NCI-H146 (cell line): ENCODE results near the gene STX16.
A peak's percentile ranks its signal among the peaks of the same experiment; 100 is the strongest.

Source experiments
- DNase-seq: peaks from one replicate; lab custom pipeline; 2025; lab: John Stamatoyannopoulos, UW

STX16 gene

DNA sequence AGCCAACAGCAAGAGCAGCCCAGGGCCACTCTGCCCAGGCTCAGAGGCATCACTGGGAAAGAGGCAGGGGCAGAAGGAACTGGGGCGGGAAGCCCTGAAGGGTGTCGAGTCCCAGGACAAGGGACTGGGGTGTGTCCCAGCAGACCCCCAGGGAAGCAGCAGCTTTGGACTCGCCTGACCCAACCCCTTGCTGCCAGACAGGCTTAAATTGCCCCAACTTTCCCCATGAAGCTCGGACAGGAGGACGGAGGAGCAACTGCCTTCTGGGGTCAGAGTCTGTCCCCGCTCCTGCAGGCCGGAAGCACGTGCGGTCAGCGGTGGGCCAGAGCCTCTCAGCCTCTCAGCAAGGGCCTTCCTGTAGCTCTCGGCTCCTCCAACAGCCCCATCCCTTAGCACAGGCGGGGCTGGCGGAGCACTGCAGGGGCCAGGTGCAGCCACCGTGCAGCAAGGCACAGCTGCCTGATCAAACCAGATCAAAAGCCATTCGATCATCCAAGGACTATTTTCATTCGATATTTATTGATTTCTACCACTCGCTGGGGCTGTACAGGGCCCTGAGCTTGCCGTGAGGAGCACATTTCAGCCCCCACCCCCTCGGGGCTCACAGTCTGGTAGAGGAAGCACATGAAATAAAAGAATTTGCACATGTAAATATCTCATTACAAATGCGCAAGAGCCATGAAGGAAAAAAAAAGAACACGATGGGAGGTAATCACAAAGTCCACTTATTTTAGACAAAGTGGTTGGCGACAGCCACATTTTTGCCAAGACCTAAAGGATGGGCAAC, 31.8 kb upstream of the STX16 start:
- DNase-seq, result peak; percentile 70

DNA sequence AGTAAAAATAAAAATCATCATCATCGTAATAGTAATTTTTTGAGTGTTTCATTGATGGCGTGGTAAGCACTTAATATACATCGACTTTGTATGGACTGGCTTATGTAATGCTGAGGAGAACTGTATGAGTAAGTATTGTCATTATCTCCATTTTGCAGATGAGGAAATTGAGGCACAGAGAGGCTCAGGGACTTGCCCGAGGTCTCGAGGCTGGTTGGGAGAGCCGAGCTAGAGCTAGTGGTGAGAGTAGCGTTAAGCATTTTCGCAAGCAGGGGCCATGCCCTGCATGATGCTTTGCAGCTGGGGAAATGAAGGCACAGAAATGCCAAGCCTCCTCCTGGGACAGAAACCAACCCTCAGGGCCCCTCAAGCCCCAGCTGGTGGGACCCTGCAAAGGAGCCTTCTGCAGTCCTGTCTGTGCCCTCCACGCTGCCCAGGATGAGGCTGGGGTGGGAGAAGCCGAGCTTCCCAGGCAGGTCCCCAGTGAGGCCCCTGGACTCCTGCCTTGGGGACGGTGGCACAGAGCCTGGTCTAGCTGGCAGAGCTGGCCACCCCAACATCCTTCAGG, 31.1 kb upstream of the STX16 start:
- DNase-seq, result no peak

GRCh38 chr20:58621906-58622548, 29.1 kb upstream of the STX16 start:
- no peak for DNase-seq

- no peak for DNase-seq
Observed at GRCh38 chr20:58622671-58623578, 28.2 kb upstream of the STX16 start.

DNA sequence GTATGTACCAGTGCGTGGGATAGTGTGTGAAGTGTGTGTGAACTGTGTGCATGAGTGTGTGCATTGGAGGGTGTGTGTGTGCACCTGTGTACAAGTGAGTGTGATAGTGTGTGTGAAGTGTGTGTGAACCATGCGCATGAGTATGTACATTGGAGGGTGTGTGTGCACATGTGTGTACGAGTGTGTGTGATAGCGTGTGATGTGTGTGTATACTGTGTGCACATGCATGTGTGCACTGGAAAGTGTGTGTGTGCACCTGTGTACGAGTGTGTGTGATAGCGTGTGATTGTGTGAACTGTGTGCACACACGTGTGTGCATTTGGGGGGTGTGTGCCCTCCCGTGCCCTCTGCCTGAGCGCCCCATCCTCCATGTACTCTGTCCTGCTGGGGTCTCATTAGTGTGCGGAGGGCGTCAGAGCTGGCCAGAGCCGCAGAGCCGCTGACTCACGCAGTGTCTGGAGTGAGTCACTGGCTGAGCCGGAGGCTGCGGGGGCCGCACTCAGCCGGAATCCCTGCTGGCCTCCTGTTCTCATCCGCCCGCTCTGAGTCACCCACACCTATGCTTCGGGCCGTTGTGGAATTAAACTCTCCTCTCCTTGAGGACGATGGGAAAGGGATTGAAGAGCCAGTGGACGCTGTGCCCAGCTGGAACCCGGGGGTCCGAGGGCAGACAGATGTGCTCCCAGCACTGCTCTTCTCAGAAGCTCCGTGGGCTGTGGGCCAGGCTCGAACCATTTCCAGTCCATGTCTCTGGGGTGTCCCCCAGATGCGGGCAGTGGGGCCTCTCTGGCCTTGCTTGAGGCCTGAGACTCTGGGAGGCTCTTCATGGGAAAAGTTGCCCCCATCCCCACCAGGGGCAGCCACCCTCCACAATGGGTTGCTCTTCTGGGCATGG, 27.3 kb upstream of the STX16 start:
- no peak for DNase-seq

DNA sequence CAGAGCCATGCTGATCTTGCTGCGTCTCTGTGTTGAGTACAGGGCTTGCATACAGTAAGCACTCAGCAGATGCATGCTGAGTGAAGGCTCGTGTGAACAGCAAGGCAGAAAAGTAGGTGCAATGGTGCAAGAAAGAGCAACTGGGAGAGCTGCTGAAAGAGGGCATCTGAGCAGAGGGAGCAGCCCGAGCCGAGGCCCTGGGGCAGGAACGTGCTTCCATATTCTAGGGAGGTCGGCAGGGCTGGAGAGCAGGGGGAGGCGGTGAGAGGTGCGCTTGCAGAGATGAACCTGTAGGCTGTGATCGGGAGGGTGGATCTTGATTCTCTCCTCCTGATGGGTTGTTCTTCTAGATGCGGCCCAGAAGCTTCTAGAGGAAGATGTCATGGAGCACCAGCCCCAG, 26.4 kb upstream of the STX16 start:
- no peak for DNase-seq

GRCh38 chr20:58625585-58625984, 25.5 kb upstream of the STX16 start:
- no peak for DNase-seq

DNA sequence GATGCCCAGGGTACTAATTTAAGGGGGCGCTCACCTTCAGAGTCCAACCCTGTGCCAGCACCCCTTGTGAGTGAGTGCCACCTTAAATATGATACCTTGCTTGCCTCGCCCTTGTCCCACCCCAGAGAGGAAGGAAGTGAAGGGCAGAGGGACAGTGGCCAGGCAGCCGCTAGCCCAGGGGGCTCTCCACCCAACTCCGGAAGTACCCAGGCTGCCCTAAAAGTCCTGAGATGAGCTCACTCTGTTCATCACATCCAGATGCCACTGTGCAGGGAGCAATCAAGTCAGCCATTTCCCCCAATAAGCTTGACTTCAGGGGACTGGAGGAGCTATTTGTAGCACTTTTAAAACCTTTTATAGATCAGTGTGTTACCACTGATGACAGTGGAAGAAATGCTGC, 25.0 kb upstream of the STX16 start:
- no peak for DNase-seq

DNA sequence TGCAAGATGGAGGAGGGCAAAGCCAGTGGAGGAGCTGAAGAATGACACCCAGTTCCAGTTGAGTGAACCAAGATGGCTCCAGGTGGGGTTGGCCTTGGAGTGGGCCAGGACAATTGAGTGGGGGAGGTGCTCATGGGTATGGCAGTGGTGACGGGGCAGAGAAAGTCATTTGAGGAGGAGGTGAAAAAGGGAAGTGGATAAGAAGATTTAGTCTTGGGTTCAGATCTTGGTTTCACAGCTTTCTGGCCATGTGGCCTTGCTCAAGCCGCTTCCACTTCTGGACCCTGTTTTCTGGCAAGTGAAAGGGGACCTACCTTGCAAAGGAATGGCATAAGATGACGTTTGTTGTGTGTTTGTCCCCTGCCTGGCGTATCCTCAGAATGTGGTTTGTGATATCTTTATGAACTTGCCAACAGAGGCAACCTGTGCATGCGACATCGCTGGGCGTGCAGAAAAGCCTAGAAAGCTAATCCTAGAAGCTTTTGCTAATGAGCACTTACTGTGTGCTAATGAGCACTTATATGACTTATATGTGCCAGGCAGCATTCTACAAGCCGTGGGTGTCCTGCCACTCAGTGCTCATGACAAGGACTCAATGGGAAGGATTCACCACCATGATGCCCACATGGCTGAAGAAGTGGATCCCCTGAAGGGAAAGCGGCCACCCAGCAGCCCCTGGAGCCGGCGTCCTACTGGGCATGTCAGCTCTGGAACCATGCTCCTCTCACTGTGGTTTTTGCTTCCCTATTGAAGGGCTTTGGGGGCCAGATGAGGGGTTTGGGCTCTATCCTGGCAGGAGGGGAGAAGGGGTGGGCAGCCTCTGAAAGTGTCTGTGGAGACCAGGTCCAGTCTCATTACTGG, 23.6 kb upstream of the STX16 start:
- DNase-seq, result no peak

GRCh38 chr20:58628491-58629214, 22.4 kb upstream of the STX16 start:
- no peak for DNase-seq

GRCh38 chr20:58629215-58629580, 21.9 kb upstream of the STX16 start:
- DNase-seq, result no peak

GRCh38 chr20:58630063-58630462, 21.0 kb upstream of the STX16 start:
- DNase-seq, result no peak

- no peak for DNase-seq
Observed at GRCh38 chr20:58633161-58634053, 17.7 kb upstream of the STX16 start.

DNA sequence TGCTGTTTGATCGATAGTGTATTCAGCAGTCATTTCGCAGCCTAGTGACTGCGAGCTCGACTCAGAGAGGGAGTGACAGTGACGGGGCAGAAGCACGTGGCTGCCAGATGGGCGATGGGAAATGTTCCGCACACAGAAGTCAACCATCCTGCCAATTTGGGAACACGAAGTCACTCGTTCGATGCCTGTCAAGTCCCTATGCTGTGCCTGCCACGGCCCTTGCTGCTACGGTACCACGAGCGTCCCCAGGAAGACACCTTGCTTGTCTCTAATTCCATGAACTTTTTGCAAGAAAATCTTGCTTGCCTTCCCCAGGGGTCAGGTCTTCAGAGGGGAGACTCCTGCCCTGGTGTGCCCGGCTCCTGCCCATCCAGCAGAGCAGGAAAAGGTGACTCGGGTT, 17.0 kb upstream of the STX16 start:
- no peak for DNase-seq

DNA sequence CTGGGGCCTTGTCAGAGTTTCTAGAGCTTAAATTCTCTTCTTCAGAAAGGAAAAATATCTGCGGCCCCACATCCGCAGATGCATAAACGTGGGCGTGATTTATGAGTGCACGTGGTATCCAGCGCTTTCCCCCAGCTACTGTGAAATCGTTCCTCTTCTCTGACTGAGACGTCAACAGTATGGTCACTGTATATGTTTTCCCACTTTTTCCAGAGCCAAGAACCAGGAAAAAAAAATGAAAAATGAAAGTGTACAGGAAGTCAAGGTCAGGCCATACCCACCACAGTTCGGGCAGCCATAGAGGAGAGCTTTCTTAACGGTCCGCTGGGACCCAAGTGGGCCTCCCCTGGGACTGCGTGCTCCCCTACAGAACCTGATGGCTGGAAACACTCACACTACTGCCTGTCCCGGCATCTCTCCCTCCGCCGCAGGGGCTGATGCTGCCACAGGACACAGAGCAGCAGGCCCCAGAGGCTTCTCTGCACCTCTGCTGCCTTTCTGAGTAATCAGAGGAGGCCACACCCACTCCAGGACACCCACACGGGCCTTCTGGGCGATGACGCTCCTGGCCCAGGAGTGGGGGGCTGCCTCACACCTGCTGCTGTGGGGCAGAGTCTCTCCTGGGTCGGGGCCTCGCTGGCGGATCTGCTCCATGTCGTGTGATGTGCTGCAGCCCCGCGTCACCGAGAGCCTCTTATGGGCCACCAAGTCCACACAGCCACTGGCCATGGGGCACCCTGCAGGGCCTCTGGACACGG, 16.4 kb upstream of the STX16 start:
- no peak for DNase-seq

- DNase-seq, result no peak
Observed at GRCh38 chr20:58635279-58635665, 15.8 kb upstream of the STX16 start.

DNA sequence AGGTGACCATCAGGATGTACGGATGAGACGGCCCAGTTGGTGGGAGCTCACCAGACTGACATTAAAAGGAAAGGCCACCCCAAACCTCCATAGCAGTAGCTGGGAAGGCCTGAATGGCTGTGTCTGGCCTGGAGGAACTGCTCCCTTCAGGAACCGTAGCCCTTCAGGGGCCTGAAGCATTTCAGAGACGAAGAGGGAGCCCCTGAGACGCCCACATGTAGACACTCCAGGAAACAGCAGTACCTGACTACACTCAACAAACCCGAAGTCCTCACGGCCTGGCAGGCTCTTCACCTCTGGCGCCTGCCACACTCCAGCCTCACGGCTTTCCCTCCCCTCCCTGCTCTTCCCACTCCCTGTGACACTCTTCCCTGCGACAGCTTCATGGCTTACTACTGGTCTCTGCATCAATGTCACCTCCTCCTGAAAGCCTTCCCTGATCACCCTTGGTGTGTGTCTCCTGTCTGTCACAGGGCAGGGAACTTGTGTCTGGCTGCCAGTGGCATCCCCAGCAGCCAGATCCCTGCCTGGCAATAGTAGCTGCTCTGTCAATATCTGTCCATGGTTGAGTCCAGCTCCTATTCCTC, 14.6 kb upstream of the STX16 start:
- no peak for DNase-seq

DNA sequence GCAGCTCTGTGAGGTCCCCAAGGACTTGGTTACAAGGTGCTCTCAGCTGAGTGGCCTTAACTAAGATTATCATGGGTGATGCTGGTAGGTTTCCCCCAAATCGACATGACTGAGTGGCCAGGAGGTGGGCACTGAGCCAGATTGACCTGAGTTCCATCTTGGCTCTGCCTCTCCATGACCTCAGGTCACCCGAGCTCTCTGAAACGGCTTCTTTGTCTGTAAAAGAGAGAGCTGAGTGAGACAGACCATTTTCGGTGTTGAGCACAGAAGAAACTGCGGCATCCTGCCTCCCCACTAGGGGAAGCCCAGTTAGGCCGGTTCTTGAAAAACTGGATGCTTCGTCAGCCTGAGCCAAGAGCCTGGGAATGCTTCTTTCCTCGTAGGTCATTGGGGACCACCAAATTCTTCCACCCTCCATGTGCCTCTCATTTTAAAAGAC, 14.1 kb upstream of the STX16 start:
- no peak for DNase-seq
